Activated effector memory CD4-positive, alpha-beta T cell treated with anti-CD3 and anti-CD28 coated beads, Interleukin-2, amount 50 U/mL, for 16 hours (primary cell): ENCODE data around the gene PARD6G.

ENCODE experiments used
- DNase-seq: peaks from one replicate; pipeline ENCODE4 v3.0.0-alpha.2; 2020

Gene PARD6G

GRCh38 chr18:80247393-80247841 lies at the start of gene PARD6G:
Gene PARD6G (minus strand): TSS chr18:80247514. CDS start chr18:80247348, 166 bp downstream.
- DNase-seq, result peak; percentile 83

- peak; percentile 77 for DNase-seq
Observed at GRCh38 chr18:80262241-80263033, 15.1 kb upstream of the PARD6G start.

GRCh38 chr18:80259610-80260009 lies 12.3 kb upstream of the PARD6G start:
- DNase-seq, result no peak

GRCh38 chr18:80258640-80259039 lies 11.3 kb upstream of the PARD6G start:
- no peak for DNase-seq

- DNase-seq, result peak; percentile 84
Observed at GRCh38 chr18:80257579-80258543, 10.5 kb upstream of the PARD6G start.

- no peak for DNase-seq
Observed at GRCh38 chr18:80254971-80255500, 7.7 kb upstream of the PARD6G start.

- DNase-seq, result peak; percentile 78
Observed at GRCh38 chr18:80253871-80254492, 6.7 kb upstream of the PARD6G start.

GRCh38 chr18:80253236-80253635 lies 5.9 kb upstream of the PARD6G start:
- DNase-seq, result no peak

GRCh38 chr18:80252136-80252535 lies 4.8 kb upstream of the PARD6G start:
- no peak for DNase-seq

- no peak for DNase-seq
Observed at GRCh38 chr18:80251700-80252099, 4.4 kb upstream of the PARD6G start.

- DNase-seq, result no peak
Observed at GRCh38 chr18:80250740-80251364, 3.5 kb upstream of the PARD6G start.

GRCh38 chr18:80249217-80250093 lies 2.1 kb upstream of the PARD6G start:
- DNase-seq, result no peak

GRCh38 chr18:80246445-80247392 lies 595 bp downstream of the PARD6G start:
- DNase-seq, result no peak

- no peak for DNase-seq
Observed at GRCh38 chr18:80245781-80246444, 1.4 kb downstream of the PARD6G start.

- DNase-seq, result no peak
Observed at GRCh38 chr18:80244956-80245730, 2.2 kb downstream of the PARD6G start.

GRCh38 chr18:80244167-80244566 lies 3.1 kb downstream of the PARD6G start:
- no peak for DNase-seq

GRCh38 chr18:80243204-80243603 lies 4.1 kb downstream of the PARD6G start:
- DNase-seq, result no peak

- no peak for DNase-seq
Observed at GRCh38 chr18:80241919-80242777, 5.2 kb downstream of the PARD6G start.
